BLaER1 treated with 17β-estradiol and CSF1 and Interleukin-3, amounts not matched to agents 10 nM and 100 nM (cell line): ENCODE results near the gene GLOD5.
A peak's percentile ranks its signal among the peaks of the same experiment; 100 is the strongest.

ENCODE experiments used
- H3K27ac ChIP-seq, 11 experiments: shearing (Covaris generic); formaldehyde crosslinking; 2 replicates each; pipeline ENCODE4 v1.8.1; 2022
- H3K27me3 ChIP-seq, 11 experiments: shearing (Covaris generic); formaldehyde crosslinking; 2 replicates each; pipeline ENCODE4 v1.8.1; 2022
- H3K36me3 ChIP-seq, 11 experiments: shearing (Covaris generic); formaldehyde crosslinking; 2 replicates each; pipeline ENCODE4 v1.8.1; 2022
- H3K4me1 ChIP-seq, 10 experiments: shearing (Covaris generic); formaldehyde crosslinking; 2 replicates each; pipeline ENCODE4 v1.8.1; 2022
- H3K4me2 ChIP-seq, 11 experiments: shearing (Covaris generic); formaldehyde crosslinking; 2 replicates each; pipeline ENCODE4 v1.8.1; 2022
- H3K4me3 ChIP-seq, 10 experiments: shearing (Covaris generic); formaldehyde crosslinking; 2 replicates each; pipeline ENCODE4 v1.8.1; 2022
- H3K9ac ChIP-seq, 11 experiments: shearing (Covaris generic); formaldehyde crosslinking; 2 replicates each; pipeline ENCODE4 v1.8.1; 2022
- H3K9me3 ChIP-seq, 11 experiments: shearing (Covaris generic); formaldehyde crosslinking; replicated peaks in 1 of 11; 2 replicates each; pipeline ENCODE4 v1.8.1; 2022
- H4K20me1 ChIP-seq, 11 experiments: shearing (Covaris generic); formaldehyde crosslinking; 2 replicates each; pipeline ENCODE4 v1.8.1; 2022
- Cebpa-rat ChIP-seq, 11 experiments: shearing (Covaris generic); IDR thresholded peaks; 2 replicates each; pipeline ENCODE4 v1.8.1; 2022

GLOD5 gene

GRCh38 chrX:48721916-48722315 is 39.6 kb upstream of the GLOD5 start:
- no peaks in the 10 kb centered on the region for H3K36me3 ChIP-seq
- no peak overlapping the region for H3K4me2 ChIP-seq
- H3K9ac ChIP-seq, result no peak overlapping the region
- H3K27ac ChIP-seq, result no peak overlapping the region
- H3K4me3 ChIP-seq, result no peak overlapping the region
- peaks cover 0 to 8% (median 0%) of the 10 kb centered on the region in 11 experiments; a peak in 5 of 22 replicates for H3K9me3 ChIP-seq
- peaks cover 51 to 95% (median 88%) of the 10 kb centered on the region in 11 experiments for H3K27me3 ChIP-seq
- no peaks in the 10 kb centered on the region; a peak in 1 of 22 replicates for H4K20me1 ChIP-seq
- no peak for TF ChIP-seq Cebpa-rat (IDR thresholded peaks at IDR 0.05)
- no peaks in the 10 kb centered on the region for H3K4me1 ChIP-seq

GRCh38 chrX:48726596-48726995 is 35.0 kb upstream of the GLOD5 start:
- no peak overlapping the region for H3K4me3 ChIP-seq

GRCh38 chrX:48728653-48729052 is 32.9 kb upstream of the GLOD5 start:
- TF ChIP-seq Cebpa-rat (IDR thresholded peaks at IDR 0.05), result no peak
- no peaks in the 10 kb centered on the region for H3K4me1 ChIP-seq
- peaks cover 79 to 98% (median 94%) of the 10 kb centered on the region in 11 experiments for H3K27me3 ChIP-seq
- H3K9ac ChIP-seq, result no peak overlapping the region
- no peaks in the 10 kb centered on the region; a peak in 3 of 22 replicates for H4K20me1 ChIP-seq
- no peak overlapping the region for H3K27ac ChIP-seq
- H3K4me2 ChIP-seq, result no peak overlapping the region
- H3K36me3 ChIP-seq, result no peaks in the 10 kb centered on the region
- H3K9me3 ChIP-seq, result peaks cover 0 to 17% (median 0%) of the 10 kb centered on the region in 11 experiments; a peak in 3 of 22 replicates
- no peak overlapping the region for H3K4me3 ChIP-seq

More at GRCh38 chrX:48726596-48726995, 35.0 kb upstream of the GLOD5 start:
- Histone ChIP-seq H3K4me2 (no peak overlapping the region), H4K20me1 (no peaks in the 10 kb centered on the region; a peak in 4 of 22 replicates), H3K4me1 (no peaks in the 10 kb centered on the region), H3K9ac (no peak overlapping the region), H3K9me3 (peaks cover 0 to 17% (median 0%) of the 10 kb centered on the region in 11 experiments; a peak in 4 of 22 replicates), H3K27ac (no peak overlapping the region), H3K27me3 (peaks cover 73 to 96% (median 89%) of the 10 kb centered on the region in 11 experiments), H3K36me3 (no peaks in the 10 kb centered on the region)
- TF ChIP-seq Cebpa-rat (IDR thresholded peaks at IDR 0.05), result no peak

GRCh38 chrX:48736303-48736702 is 25.2 kb upstream of the GLOD5 start:
- no peak overlapping the region for H3K9ac ChIP-seq
- TF ChIP-seq Cebpa-rat (IDR thresholded peaks at IDR 0.05), result no peak
- H3K9me3 ChIP-seq, result no peaks in the 10 kb centered on the region
- H4K20me1 ChIP-seq, result no peaks in the 10 kb centered on the region; a peak in 2 of 22 replicates
- H3K4me1 ChIP-seq, result peaks cover 5 to 12% (median 7%) of the 10 kb centered on the region in 10 experiments; a peak in 10 of 20 replicates
- peaks cover 47 to 94% (median 84%) of the 10 kb centered on the region in 11 experiments for H3K27me3 ChIP-seq
- H3K36me3 ChIP-seq, result no peaks in the 10 kb centered on the region
- H3K4me2 ChIP-seq, result peak overlapping the region; percentile 6 to 58 (median 32); a peak in 17 of 22 replicates
- H3K27ac ChIP-seq, result peak overlapping the region in 1 of 11 experiments; percentile 83; a peak in 1 of 22 replicates
- peak overlapping the region in 5 of 10 experiments; percentile 33 to 67 (median 45); a peak in 11 of 20 replicates for H3K4me3 ChIP-seq

- no peak for TF ChIP-seq Cebpa-rat (IDR thresholded peaks at IDR 0.05)
Measured at GRCh38 chrX:48736878-48737212, 24.7 kb upstream of the GLOD5 start.

GRCh38 chrX:48737213-48737938 is 24.2 kb upstream of the GLOD5 start:
- H3K36me3 ChIP-seq, result no peaks in the 10 kb centered on the region
- peak overlapping the region; percentile 54 to 70 (median 62) for H3K4me3 ChIP-seq
- TF ChIP-seq Cebpa-rat (IDR thresholded peaks at IDR 0.05), result no peak
- H3K4me2 ChIP-seq, result peak overlapping the region; percentile 62 to 88 (median 70)
- peaks cover 0 to 6% (median 0%) of the 10 kb centered on the region in 11 experiments; a peak in 1 of 22 replicates for H3K9me3 ChIP-seq
- peaks cover 5 to 12% (median 7%) of the 10 kb centered on the region in 10 experiments; a peak in 10 of 20 replicates for H3K4me1 ChIP-seq
- H3K27me3 ChIP-seq, result peaks cover 47 to 94% (median 84%) of the 10 kb centered on the region in 11 experiments
- H4K20me1 ChIP-seq, result no peaks in the 10 kb centered on the region; a peak in 2 of 22 replicates
- peak overlapping the region; percentile 83 to 92 (median 88) for H3K27ac ChIP-seq
- peak overlapping the region; percentile 81 to 90 (median 84) for H3K9ac ChIP-seq

More at GRCh38 chrX:48736878-48737212, 24.7 kb upstream of the GLOD5 start:
- Histone ChIP-seq H3K4me1 (peaks cover 5 to 12% (median 7%) of the 10 kb centered on the region in 10 experiments; a peak in 10 of 20 replicates), H3K27ac (peak overlapping the region in 7 of 11 experiments; percentile 29 to 92 (median 88); a peak in 11 of 22 replicates), H3K36me3 (no peaks in the 10 kb centered on the region), H4K20me1 (no peaks in the 10 kb centered on the region; a peak in 2 of 22 replicates), H3K4me3 (peak overlapping the region; percentile 20 to 70 (median 56); a peak in 18 of 20 replicates), H3K4me2 (peak overlapping the region; percentile 6 to 58 (median 32); a peak in 18 of 22 replicates), H3K27me3 (peaks cover 47 to 94% (median 84%) of the 10 kb centered on the region in 11 experiments), H3K9ac (peak overlapping the region in 4 of 11 experiments; percentile 30 to 87 (median 82); a peak in 5 of 22 replicates), H3K9me3 (peaks cover 0 to 3% (median 0%) of the 10 kb centered on the region in 11 experiments; a peak in 1 of 22 replicates)

- H3K27me3 ChIP-seq, result peaks cover 47 to 96% (median 84%) of the 10 kb centered on the region in 11 experiments
- no peaks in the 10 kb centered on the region; a peak in 2 of 22 replicates for H4K20me1 ChIP-seq
- peaks cover 5 to 12% (median 7%) of the 10 kb centered on the region in 10 experiments; a peak in 10 of 20 replicates for H3K4me1 ChIP-seq
- peak overlapping the region; percentile 54 to 70 (median 62) for H3K4me3 ChIP-seq
- TF ChIP-seq Cebpa-rat (IDR thresholded peaks at IDR 0.05), result no peak
- H3K9ac ChIP-seq, result peak overlapping the region; percentile 81 to 90 (median 84)
- H3K27ac ChIP-seq, result peak overlapping the region; percentile 83 to 92 (median 88)
- no peaks in the 10 kb centered on the region for H3K36me3 ChIP-seq
- peak overlapping the region; percentile 62 to 88 (median 70) for H3K4me2 ChIP-seq
- H3K9me3 ChIP-seq, result peaks cover 0 to 6% (median 0%) of the 10 kb centered on the region in 11 experiments; a peak in 1 of 22 replicates
Measured at GRCh38 chrX:48737940-48738339, 23.6 kb upstream of the GLOD5 start.

GRCh38 chrX:48741834-48742233 is 19.7 kb upstream of the GLOD5 start:
- peaks cover 32 to 94% (median 80%) of the 10 kb centered on the region in 11 experiments for H3K27me3 ChIP-seq

GRCh38 chrX:48745222-48745621 is 16.3 kb upstream of the GLOD5 start:
- peaks cover 0 to 6% (median 0%) of the 10 kb centered on the region in 10 experiments; a peak in 4 of 20 replicates for H3K4me1 ChIP-seq
- no peak overlapping the region for H3K4me3 ChIP-seq
- peaks cover 27 to 92% (median 60%) of the 10 kb centered on the region in 11 experiments for H3K27me3 ChIP-seq
- H3K9me3 ChIP-seq, result peaks cover 0 to 6% (median 0%) of the 10 kb centered on the region in 11 experiments; a peak in 1 of 22 replicates
- no peak for TF ChIP-seq Cebpa-rat (IDR thresholded peaks at IDR 0.05)
- no peaks in the 10 kb centered on the region for H3K36me3 ChIP-seq
- no peak overlapping the region for H3K27ac ChIP-seq
- H4K20me1 ChIP-seq, result no peaks in the 10 kb centered on the region
- H3K9ac ChIP-seq, result no peak overlapping the region
- no peak overlapping the region for H3K4me2 ChIP-seq

More at GRCh38 chrX:48741834-48742233, 19.7 kb upstream of the GLOD5 start:
- Histone ChIP-seq H3K36me3 (no peaks in the 10 kb centered on the region), H3K4me1 (peaks cover 5 to 9% (median 7%) of the 10 kb centered on the region in 10 experiments; a peak in 10 of 20 replicates), H3K4me2 (no peak overlapping the region), H3K27ac (no peak overlapping the region), H3K9me3 (peaks cover 0 to 6% (median 0%) of the 10 kb centered on the region in 11 experiments; a peak in 1 of 22 replicates), H3K9ac (no peak overlapping the region), H3K4me3 (no peak overlapping the region), H4K20me1 (no peaks in the 10 kb centered on the region)
- TF ChIP-seq Cebpa-rat (IDR thresholded peaks at IDR 0.05), result no peak
